ENCODE results near the gene AUTS2. TPM values are rescaled to one million over a fixed set of nuclear protein-coding genes. Genes with fewer than 3 reads are reported as not detected.

The AUTS2 gene
- total and polyA plus RNA-seq, 2 experiments from 2014 or later: 32.0 to 91.0 TPM

GRCh38 chr7:70788276-70788675 lies 1190.0 kb downstream of the AUTS2 start:
- no peak overlapping the region for H3K4me3 ChIP-seq
- H3F3A ChIP-seq (replicated peaks; ENCODE audit: low read depth): 0 out of 2 replicates have a peak, but pooled peaks cover 5% of the 10 kb centered on the region
- H3K27me3 Mint-ChIP-seq (ENCODE audit: insufficient read depth, low read depth, poor library complexity): peaks cover 3% of the 10 kb centered on the region
- H3K79me2 ChIP-seq (replicated peaks; ENCODE audit: insufficient read depth): no peaks in the 10 kb centered on the region
- no peak overlapping the region for H3K4me3 Mint-ChIP-seq
- H2AFZ ChIP-seq: no peak overlapping the region
- TF ChIP-seq JUNB (IDR thresholded peaks at IDR 0.05; ENCODE audit: unreplicated experiment): no peak
- TF ChIP-seq, protein P1, sequence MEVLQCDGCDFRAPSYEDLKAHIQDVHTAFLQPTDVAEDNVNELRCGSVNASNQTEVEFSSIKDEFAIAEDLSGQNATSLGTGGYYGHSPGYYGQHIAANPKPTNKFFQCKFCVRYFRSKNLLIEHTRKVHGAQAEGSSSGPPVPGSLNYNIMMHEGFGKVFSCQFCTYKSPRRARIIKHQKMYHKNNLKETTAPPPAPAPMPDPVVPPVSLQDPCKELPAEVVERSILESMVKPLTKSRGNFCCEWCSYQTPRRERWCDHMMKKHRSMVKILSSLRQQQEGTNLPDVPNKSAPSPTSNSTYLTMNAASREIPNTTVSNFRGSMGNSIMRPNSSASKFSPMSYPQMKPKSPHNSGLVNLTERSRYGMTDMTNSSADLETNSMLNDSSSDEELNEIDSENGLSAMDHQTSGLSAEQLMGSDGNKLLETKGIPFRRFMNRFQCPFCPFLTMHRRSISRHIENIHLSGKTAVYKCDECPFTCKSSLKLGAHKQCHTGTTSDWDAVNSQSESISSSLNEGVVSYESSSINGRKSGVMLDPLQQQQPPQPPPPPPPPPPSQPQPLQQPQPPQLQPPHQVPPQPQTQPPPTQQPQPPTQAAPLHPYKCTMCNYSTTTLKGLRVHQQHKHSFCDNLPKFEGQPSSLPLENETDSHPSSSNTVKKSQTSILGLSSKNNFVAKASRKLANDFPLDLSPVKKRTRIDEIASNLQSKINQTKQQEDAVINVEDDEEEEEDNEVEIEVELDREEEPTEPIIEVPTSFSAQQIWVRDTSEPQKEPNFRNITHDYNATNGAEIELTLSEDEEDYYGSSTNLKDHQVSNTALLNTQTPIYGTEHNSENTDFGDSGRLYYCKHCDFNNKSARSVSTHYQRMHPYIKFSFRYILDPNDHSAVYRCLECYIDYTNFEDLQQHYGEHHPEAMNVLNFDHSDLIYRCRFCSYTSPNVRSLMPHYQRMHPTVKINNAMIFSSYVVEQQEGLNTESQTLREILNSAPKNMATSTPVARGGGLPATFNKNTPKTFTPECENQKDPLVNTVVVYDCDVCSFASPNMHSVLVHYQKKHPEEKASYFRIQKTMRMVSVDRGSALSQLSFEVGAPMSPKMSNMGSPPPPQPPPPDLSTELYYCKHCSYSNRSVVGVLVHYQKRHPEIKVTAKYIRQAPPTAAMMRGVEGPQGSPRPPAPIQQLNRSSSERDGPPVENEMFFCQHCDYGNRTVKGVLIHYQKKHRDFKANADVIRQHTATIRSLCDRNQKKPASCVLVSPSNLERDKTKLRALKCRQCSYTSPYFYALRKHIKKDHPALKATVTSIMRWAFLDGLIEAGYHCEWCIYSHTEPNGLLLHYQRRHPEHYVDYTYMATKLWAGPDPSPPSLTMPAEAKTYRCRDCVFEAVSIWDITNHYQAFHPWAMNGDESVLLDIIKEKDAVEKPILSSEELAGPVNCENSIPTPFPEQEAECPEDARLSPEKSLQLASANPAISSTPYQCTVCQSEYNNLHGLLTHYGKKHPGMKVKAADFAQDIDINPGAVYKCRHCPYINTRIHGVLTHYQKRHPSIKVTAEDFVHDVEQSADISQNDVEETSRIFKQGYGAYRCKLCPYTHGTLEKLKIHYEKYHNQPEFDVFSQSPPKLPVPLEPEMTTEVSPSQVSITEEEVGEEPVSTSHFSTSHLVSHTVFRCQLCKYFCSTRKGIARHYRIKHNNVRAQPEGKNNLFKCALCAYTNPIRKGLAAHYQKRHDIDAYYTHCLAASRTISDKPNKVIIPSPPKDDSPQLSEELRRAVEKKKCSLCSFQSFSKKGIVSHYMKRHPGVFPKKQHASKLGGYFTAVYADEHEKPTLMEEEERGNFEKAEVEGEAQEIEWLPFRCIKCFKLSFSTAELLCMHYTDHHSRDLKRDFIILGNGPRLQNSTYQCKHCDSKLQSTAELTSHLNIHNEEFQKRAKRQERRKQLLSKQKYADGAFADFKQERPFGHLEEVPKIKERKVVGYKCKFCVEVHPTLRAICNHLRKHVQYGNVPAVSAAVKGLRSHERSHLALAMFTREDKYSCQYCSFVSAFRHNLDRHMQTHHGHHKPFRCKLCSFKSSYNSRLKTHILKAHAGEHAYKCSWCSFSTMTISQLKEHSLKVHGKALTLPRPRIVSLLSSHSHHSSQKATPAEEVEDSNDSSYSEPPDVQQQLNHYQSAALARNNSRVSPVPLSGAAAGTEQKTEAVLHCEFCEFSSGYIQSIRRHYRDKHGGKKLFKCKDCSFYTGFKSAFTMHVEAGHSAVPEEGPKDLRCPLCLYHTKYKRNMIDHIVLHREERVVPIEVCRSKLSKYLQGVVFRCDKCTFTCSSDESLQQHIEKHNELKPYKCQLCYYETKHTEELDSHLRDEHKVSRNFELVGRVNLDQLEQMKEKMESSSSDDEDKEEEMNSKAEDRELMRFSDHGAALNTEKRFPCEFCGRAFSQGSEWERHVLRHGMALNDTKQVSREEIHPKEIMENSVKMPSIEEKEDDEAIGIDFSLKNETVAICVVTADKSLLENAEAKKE (CRISPR knock-in tag; IDR thresholded peaks at IDR 0.05): no peak
- no peak for TF ChIP-seq POLR2AphosphoS5 (IDR thresholded peaks at IDR 0.05; ENCODE audit: low read depth)
- TF ChIP-seq CTCF (conservative IDR thresholded peaks at IDR 0.05; ENCODE audit: low read depth in 2 of 2): no peak
- no peak for TF ChIP-seq STAT1 (IDR thresholded peaks at IDR 0.05; ENCODE audit: unreplicated experiment)
- no peak for TF ChIP-seq ETS1 (IDR thresholded peaks at IDR 0.05)
- no peak for TF ChIP-seq REST (IDR thresholded peaks at IDR 0.05; ENCODE audit: unreplicated experiment)
- TF ChIP-seq EZH2phosphoT487 (IDR thresholded peaks at IDR 0.05; ENCODE audit: unreplicated experiment): no peak
- no peak for TF ChIP-seq ZNF331 (CRISPR knock-in tag; IDR thresholded peaks at IDR 0.05; ENCODE audit: low read depth)
- TF ChIP-seq CREB1 (CRISPR knock-in tag; IDR thresholded peaks at IDR 0.05; ENCODE audit: low read depth): no peak
- no peak for TF ChIP-seq NANOG (IDR thresholded peaks at IDR 0.05; ENCODE audit: borderline replicate concordance)
- TF ChIP-seq EZH2 (IDR thresholded peaks at IDR 0.05; ENCODE audit: low read depth, unreplicated experiment): no peak
- no peak for TF ChIP-seq ZNF114 (CRISPR knock-in tag; IDR thresholded peaks at IDR 0.05)
- H3K4me1 Mint-ChIP-seq: no peaks in the 10 kb centered on the region
- no peaks in the 10 kb centered on the region for H3K27me3 ChIP-seq (ENCODE audit: insufficient read depth)
- H3K27ac ChIP-seq (ENCODE audit: low read depth): no peak overlapping the region
- no peak overlapping the region for H3K27ac Mint-ChIP-seq
- peaks cover 6% of the 10 kb centered on the region for H4K20me1 ChIP-seq (replicated peaks; ENCODE audit: insufficient read depth)
- peaks cover 43% of the 10 kb centered on the region for H3K36me3 ChIP-seq (ENCODE audit: insufficient read depth)
- no peaks in the 10 kb centered on the region for H3K9me2 ChIP-seq (ENCODE audit: insufficient read depth)
- DNase-seq (ENCODE audit: low spot score) (peak; percentile 33), ATAC-seq (peak; percentile 26)
- no peaks in the 10 kb centered on the region for H3K4me1 ChIP-seq (ENCODE audit: insufficient read depth)
- no peaks in the 10 kb centered on the region for H3K9me3 Mint-ChIP-seq
- peaks cover 97% of the 10 kb centered on the region for H3K36me3 Mint-ChIP-seq (ENCODE audit: low read depth)
- no peak overlapping the region for H3K4me2 ChIP-seq

All from GM23338 (cell line).